Neural progenitor cell (in vitro differentiated cells): ENCODE data around the gene ZC3H12A. TPM values are rescaled to one million over a fixed set of nuclear protein-coding genes. Genes with fewer than 3 reads are reported as not detected.

Source experiments
- DNase-seq: peaks from one replicate; pipeline ENCODE4 v3.0.0-alpha.2; 2016; ENCODE audit warnings: low spot score
- H2AFZ ChIP-seq: fragments of 200-600 bp; sonication (generic); replicated peaks from 2 replicates; pipeline ENCODE4 v1.6.1; 2016; ENCODE audit warnings: antibody characterized with exemption
- H3F3A ChIP-seq: fragments of 200-600 bp; sonication (generic); 2 replicates; pipeline ENCODE4 v1.6.1; 2016; ENCODE audit warnings: antibody characterized with exemption, low read depth
- H3K27ac ChIP-seq: fragments of 200-600 bp; sonication (generic); 2 replicates; pipeline ENCODE4 v1.5.1; 2016; ENCODE audit warnings: mild to moderate bottlenecking
- H3K27me3 ChIP-seq: fragments of 200-600 bp; sonication (generic); 2 replicates; pipeline ENCODE4 v1.6.1; 2016; ENCODE audit warnings: mild to moderate bottlenecking, moderate library complexity
- H3K36me3 ChIP-seq: fragments of 200-600 bp; sonication (generic); 2 replicates; pipeline ENCODE4 v1.5.1; 2016
- H3K4me1 ChIP-seq: fragments of 200-600 bp; sonication (generic); 2 replicates; pipeline ENCODE4 v1.6.1; 2016; ENCODE audit warnings: mixed run types
- H3K4me2 ChIP-seq: fragments of 200-600 bp; sonication (generic); 2 replicates; pipeline ENCODE4 v1.6.1; 2016
- H3K4me3 ChIP-seq: fragments of 200-600 bp; sonication (generic); 2 replicates; pipeline ENCODE4 v1.5.1; 2016
- H3K79me2 ChIP-seq: fragments of 200-600 bp; sonication (generic); 2 replicates; pipeline ENCODE4 v1.6.1; 2016; ENCODE audit warnings: low read depth
- H3K9ac ChIP-seq: fragments of 200-600 bp; sonication (generic); 2 replicates; pipeline ENCODE4 v1.6.1; 2016
- H3K9me3 ChIP-seq: fragments of 200-600 bp; sonication (generic); 2 replicates; pipeline ENCODE4 v1.5.1; 2016; ENCODE audit warnings: low read depth
- H4K20me1 ChIP-seq: fragments of 200-600 bp; sonication (generic); 2 replicates; pipeline ENCODE4 v1.6.1; 2016; ENCODE audit warnings: low read depth
- H3K27ac Mint-ChIP-seq: 3 replicates; pipeline ENCODE4 v1.8.0; 2021; ENCODE audit warnings: mixed read lengths
- H3K27me3 Mint-ChIP-seq: 2 replicates; pipeline ENCODE4 v1.8.0; 2022; ENCODE audit warnings: low read depth, mild to moderate bottlenecking, inconsistent platforms, moderate library complexity, mixed read lengths; ENCODE audit not compliant: insufficient read depth
- H3K36me3 Mint-ChIP-seq: 3 replicates; pipeline ENCODE4 v1.8.0; 2021; ENCODE audit warnings: mixed read lengths
- H3K4me1 Mint-ChIP-seq: 3 replicates; pipeline ENCODE4 v1.8.0; 2021; ENCODE audit warnings: mixed read lengths
- H3K4me3 Mint-ChIP-seq: 3 replicates; pipeline ENCODE4 v1.8.0; 2021; ENCODE audit warnings: mild to moderate bottlenecking, moderate library complexity, mixed read lengths
- H3K9me3 Mint-ChIP-seq: 3 replicates; pipeline ENCODE4 v1.8.0; 2020; ENCODE audit warnings: mixed read lengths
- CTCF ChIP-seq: fragments of 200-600 bp; sonication (generic); IDR thresholded peaks from 2 replicates; pipeline ENCODE4 v1.5.1; 2017; ENCODE audit warnings: antibody characterized with exemption, mild to moderate bottlenecking
- EZH2 ChIP-seq: fragments of 200-600 bp; sonication (generic); IDR thresholded peaks from 2 replicates; pipeline ENCODE4 v1.6.1; 2017; ENCODE audit warnings: antibody characterized with exemption, mild to moderate bottlenecking, moderate library complexity
- EZH2phosphoT487 ChIP-seq: fragments of 200-600 bp; sonication (generic); IDR thresholded peaks from 2 replicates; pipeline ENCODE4 v1.6.1; 2017; ENCODE audit warnings: antibody characterized with exemption
- microRNA-seq: library from miRNA; unstranded; fragments of <30 nt; microRNA quantifications from one replicate; pipeline ENCODE4, GENCODE V29; 2016
- small RNA-seq: library from RNA; depleted of rRNA; stranded (forward); fragments of <200 nt; gene quantifications from one replicate; pipeline ENCODE3, GENCODE V24; 2015
- total RNA-seq: library from RNA; depleted of rRNA; stranded (reverse); fragments of >200 nt; gene quantifications from 2 replicates; pipeline ENCODE4 v1.2.3, GENCODE V29; 2015; ENCODE audit warnings: low replicate concordance

The ZC3H12A gene
- total RNA-seq, 1 donor from 2014 or later, result 1.2 TPM

- Mint-ChIP-seq H3K36me3 (peaks cover 14% of the 10 kb centered on the region), H3K27me3 (peaks cover 6% of the 10 kb centered on the region), H3K4me3 (no peak overlapping the region), H3K4me1 (no peaks in the 10 kb centered on the region), H3K9me3 (no peaks in the 10 kb centered on the region), H3K27ac (no peak overlapping the region)
- H3K9ac ChIP-seq, result no peak overlapping the region
- H3K4me3 ChIP-seq, result no peak overlapping the region
- no peaks in the 10 kb centered on the region for H3K79me2 ChIP-seq
- no peak overlapping the region for H2AFZ ChIP-seq
- no peaks in the 10 kb centered on the region for H3K36me3 ChIP-seq
- H3F3A ChIP-seq, result no peaks in the 10 kb centered on the region
- no peak for TF ChIP-seq EZH2phosphoT487
- TF ChIP-seq EZH2, result no peak
- no peak for TF ChIP-seq CTCF
- no peaks in the 10 kb centered on the region for H4K20me1 ChIP-seq
- no peak for DNase-seq
- H3K4me2 ChIP-seq, result no peak overlapping the region
- H3K4me1 ChIP-seq, result no peaks in the 10 kb centered on the region
- H3K9me3 ChIP-seq, result no peaks in the 10 kb centered on the region
- H3K27me3 ChIP-seq, result no peaks in the 10 kb centered on the region
- no peak overlapping the region for H3K27ac ChIP-seq
These were observed 59.1 kb downstream of the ZC3H12A start for GRCh38 chr1:37533317-37534093.

Small RNA genes within 50 kb of the gene (microRNA-seq; reads per million reads assigned to microRNA genes)
- 0.54 reads per million for gene MIR5581
- gene MIR6732, result not detected

Small RNA genes within 50 kb of the gene (small RNA-seq; reads per million reads assigned to genes)
- not detected for gene MIR5581

Other genes with a start within 250 kb of the ZC3H12A start
- 83.4 and 127 TPM in 2 replicates for gene MEAF6, start 40.2 kb downstream of the ZC3H12A start, total RNA-seq
- gene SNIP1, start 79.7 kb downstream of the ZC3H12A start, total RNA-seq, result 15.4 and 22.0 TPM in 2 replicates
- 30.3 and 36.5 TPM in 2 replicates for gene DNALI1, start 82.4 kb downstream of the ZC3H12A start, total RNA-seq
- gene GNL2, start 121.4 kb downstream of the ZC3H12A start, total RNA-seq, result 48.9 and 67.1 TPM in 2 replicates
- 0.67 and 0.93 TPM in 2 replicates for gene RSPO1, start 160.3 kb downstream of the ZC3H12A start, total RNA-seq
- 49.3 and 65.0 TPM in 2 replicates for gene CDCA8, start 217.9 kb downstream of the ZC3H12A start, total RNA-seq